Lung (tissue), 12 donors: Measurements from ENCODE around the gene TMEM86A. TPM values are rescaled to one million over a fixed set of nuclear protein-coding genes. Genes with fewer than 3 reads are reported as not detected.

ENCODE experiments used
- ATAC-seq: fragments of 200-7000 bp; cut with Tn5 transposase; one replicate; pipeline ENCODE4 v1.9.1; 2020; ENCODE audit warnings: moderate number of reproducible peaks; ENCODE audit not compliant: insufficient read depth, low FRiP score
- DNase-seq, 3 donors: peaks; one replicate each; pipeline ENCODE4 v3.0.0-alpha.2; 2013 to 2017
- H3K27ac ChIP-seq, 2 donors: one replicate each; pipeline ENCODE4 v1.5.1; 2013; ENCODE audit warnings: mild to moderate bottlenecking in 2 of 2, moderate library complexity in 2 of 2, control low read depth in 1 of 2, inconsistent platforms in 1 of 2, low read depth in 1 of 2, low read length in 1 of 2
- H3K27me3 ChIP-seq, 3 donors: one replicate each; pipeline ENCODE4 v1.5.1; 2013; ENCODE audit warnings: low read length in 2 of 3; ENCODE audit not compliant: control insufficient read depth in 3 of 3, insufficient read depth in 3 of 3
- H3K36me3 ChIP-seq, 4 donors: one replicate each; pipeline ENCODE4 v1.5.1; 2013; ENCODE audit warnings: low read length in 4 of 4, mild to moderate bottlenecking in 1 of 4, moderate library complexity in 1 of 4; ENCODE audit not compliant: control insufficient read depth in 4 of 4, insufficient read depth in 4 of 4
- H3K4me1 ChIP-seq, 5 donors: one replicate each; pipeline ENCODE4 v1.5.1; 2013; ENCODE audit warnings: low read length in 5 of 5, mild to moderate bottlenecking in 2 of 5, moderate library complexity in 1 of 5; ENCODE audit not compliant: control insufficient read depth in 5 of 5, insufficient read depth in 5 of 5
- H3K4me3 ChIP-seq: one replicate; pipeline ENCODE4 v1.5.1; 2013; ENCODE audit warnings: mild to moderate bottlenecking, control low read depth, moderate library complexity
- H3K9ac ChIP-seq, 2 donors: one replicate each; pipeline ENCODE4 v1.5.1; 2013; ENCODE audit warnings: low read length in 2 of 2, control low read depth in 1 of 2; ENCODE audit not compliant: insufficient read depth in 1 of 2
- H3K9me3 ChIP-seq, 4 donors: one replicate each; pipeline ENCODE4 v1.5.1; 2013; ENCODE audit warnings: low read length in 3 of 4, mild to moderate bottlenecking in 1 of 4, moderate library complexity in 1 of 4; ENCODE audit not compliant: control insufficient read depth in 4 of 4, insufficient read depth in 3 of 4
- CTCF ChIP-seq: IDR thresholded peaks from 2 replicates; pipeline ENCODE4 v1.5.1; 2012; ENCODE audit warnings: mild to moderate bottlenecking; ENCODE audit errors: control extremely low read depth, extremely low read depth
- WGBS, 2 donors: extraction: QIAGEN DNeasy Blood & Tissue Kit; methylation state at CpG; one replicate each; pipeline ENCODE4 v1.1.7; 2013; 5-methylcytosine and 5-hydroxymethylcytosine counted together
- polyA plus RNA-seq, 2 donors: library from polyadenylated mRNA; stranded (reverse); fragments of 200-250 nt; gene quantifications; one replicate each; pipeline ENCODE4 v1.2.1, GENCODE V29; 2013
- total RNA-seq, 2 donors: library from RNA; depleted of rRNA in 1 of 2; stranded (reverse); fragments of >200 nt in 1 of 2; gene quantifications; one replicate each; pipeline ENCODE4 v1.2.1, GENCODE V29; 2014 to 2021
- donor health status: control.
- donor health status: control.
- donor health status: Bipolar disorder and iron deficiency.
- donor health status: healthy.
- donor health status: DM: yes; HTN: yes; CAD: no.

TMEM86A gene
- total and polyA plus RNA-seq, 4 donors = 1.9 to 8.9 (median 2.9) TPM

- H3K9me3 ChIP-seq = no peaks in the 10 kb centered on the region
- DNase-seq (no peak), ATAC-seq (no peak)
- H3K4me3 ChIP-seq = no peak overlapping the region
- no peak for TF ChIP-seq CTCF
- peaks cover 12 to 46% (median 12%) of the 10 kb centered on the region in 5 donors for H3K4me1 ChIP-seq
- WGBS, 2 donors = 95 to 97% methylated on average over 17 of the region's 17 CpGs
- H3K9ac ChIP-seq = no peak overlapping the region
- H3K36me3 ChIP-seq = peaks cover 0 to 12% (median 3%) of the 10 kb centered on the region in 4 donors
- no peak overlapping the region for H3K27ac ChIP-seq
- H3K27me3 ChIP-seq = no peaks in the 10 kb centered on the region
Measured at GRCh38 chr11:18701614-18702216, 3.1 kb downstream of the TMEM86A start.

- Histone ChIP-seq H3K4me1 (peaks cover 12 to 50% (median 19%) of the 10 kb centered on the region in 5 donors), H3K27me3 (no peaks in the 10 kb centered on the region), H3K9me3 (no peaks in the 10 kb centered on the region), H3K9ac (no peak overlapping the region), H3K4me3 (no peak overlapping the region), H3K36me3 (peaks cover 0 to 12% (median 3%) of the 10 kb centered on the region in 4 donors), H3K27ac (no peak overlapping the region)
- whole genome bisulfite sequencing, 2 donors = 92 to 94% methylated on average over 2 of the region's 2 CpGs
- ATAC-seq (no peak), DNase-seq (no peak)
- no peak for TF ChIP-seq CTCF
Measured at GRCh38 chr11:18703001-18703763, 4.6 kb downstream of the TMEM86A start.

- H3K9me3 ChIP-seq = no peaks in the 10 kb centered on the region
- H3K27me3 ChIP-seq = no peaks in the 10 kb centered on the region
- ATAC-seq = no peak
- H3K4me3 ChIP-seq = no peak overlapping the region
- H3K27ac ChIP-seq = no peak overlapping the region
- peaks cover 0 to 12% (median 3%) of the 10 kb centered on the region in 4 donors for H3K36me3 ChIP-seq
- peaks cover 12 to 48% (median 19%) of the 10 kb centered on the region in 5 donors for H3K4me1 ChIP-seq
- no peak for DNase-seq
- TF ChIP-seq CTCF = no peak
- H3K9ac ChIP-seq = no peak overlapping the region
- WGBS, 2 donors = 74 to 82% methylated on average over 5 of the region's 5 CpGs
Measured at GRCh38 chr11:18704045-18704645, 5.6 kb downstream of the TMEM86A start.
